Measurements from ENCODE around the gene AHI1. TPM values are rescaled to one million over a fixed set of nuclear protein-coding genes. Genes with fewer than 3 reads are reported as not detected.

The AHI1 gene
- total RNA-seq, 2 experiments from 2014 or later: 21.4 to 33.9 TPM

- Histone ChIP-seq H3K79me2 (ENCODE audit: insufficient read depth, low read depth, low read length) (no peaks in the 10 kb centered on the region), H3K4me3 (ENCODE audit: low read depth, low read length, poor library complexity, severe bottlenecking) (no peak overlapping the region), H3K9me2 (ENCODE audit: insufficient read depth, low read length) (no peaks in the 10 kb centered on the region), H3K36me3 (ENCODE audit: insufficient read depth, low read length) (peaks cover 10% of the 10 kb centered on the region), H2AFZ (ENCODE audit: low read length) (peak overlapping the region; percentile 52; the same call in 1 of the 2 replicates), H3K4me2 (ENCODE audit: low read length) (peak overlapping the region; percentile 58; the same call in 1 of the 2 replicates), H4K20me1 (ENCODE audit: insufficient read depth, low read length) (no peaks in the 10 kb centered on the region), H3K9me3 (ENCODE audit: low read length) (no peaks in the 10 kb centered on the region; the same call in 1 of the 2 replicates), H3K27ac (ENCODE audit: low read depth, low read length, poor library complexity, severe bottlenecking) (no peak overlapping the region), H3K4me1 (ENCODE audit: insufficient read depth, low read length, poor library complexity, severe bottlenecking) (peaks cover 25% of the 10 kb centered on the region)
- peak; percentile 73 for DNase-seq (ENCODE audit: low spot score)
- CTCF ChIA-PET (ENCODE audit: unreplicated experiment): no interaction called here
- POLR2A ChIA-PET: interaction anchor here (0.7 to 1.0 kb wide), 2 partner anchors 20 to 299 kb away, joined by 4 read pairs; no protein-coding TSS in a partner anchor
- BruUV-seq (replicated peaks): no TSS peak
- no peak for TF ChIP-seq EZH2phosphoT487 (IDR thresholded peaks at IDR 0.05; ENCODE audit: borderline replicate concordance, low read depth, low read length)
- TF ChIP-seq, protein P1, sequence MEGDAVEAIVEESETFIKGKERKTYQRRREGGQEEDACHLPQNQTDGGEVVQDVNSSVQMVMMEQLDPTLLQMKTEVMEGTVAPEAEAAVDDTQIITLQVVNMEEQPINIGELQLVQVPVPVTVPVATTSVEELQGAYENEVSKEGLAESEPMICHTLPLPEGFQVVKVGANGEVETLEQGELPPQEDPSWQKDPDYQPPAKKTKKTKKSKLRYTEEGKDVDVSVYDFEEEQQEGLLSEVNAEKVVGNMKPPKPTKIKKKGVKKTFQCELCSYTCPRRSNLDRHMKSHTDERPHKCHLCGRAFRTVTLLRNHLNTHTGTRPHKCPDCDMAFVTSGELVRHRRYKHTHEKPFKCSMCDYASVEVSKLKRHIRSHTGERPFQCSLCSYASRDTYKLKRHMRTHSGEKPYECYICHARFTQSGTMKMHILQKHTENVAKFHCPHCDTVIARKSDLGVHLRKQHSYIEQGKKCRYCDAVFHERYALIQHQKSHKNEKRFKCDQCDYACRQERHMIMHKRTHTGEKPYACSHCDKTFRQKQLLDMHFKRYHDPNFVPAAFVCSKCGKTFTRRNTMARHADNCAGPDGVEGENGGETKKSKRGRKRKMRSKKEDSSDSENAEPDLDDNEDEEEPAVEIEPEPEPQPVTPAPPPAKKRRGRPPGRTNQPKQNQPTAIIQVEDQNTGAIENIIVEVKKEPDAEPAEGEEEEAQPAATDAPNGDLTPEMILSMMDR (conservative IDR thresholded peaks at IDR 0.05; ENCODE audit: low read length): peak; percentile 95
- intact Hi-C loops (cut with micrococcal nuclease; ENCODE audit: unreplicated experiment): loop anchor here (1.0 to 10.0 kb wide), 3 partner anchors 294 to 1264 kb away; no protein-coding TSS in a partner anchor
Observed at GRCh38 chr6:135438907-135439535, 58.5 kb downstream of the AHI1 start.

- H2AFZ ChIP-seq (ENCODE audit: low read length): no peak overlapping the region
- CTCF ChIA-PET (ENCODE audit: unreplicated experiment): no interaction called here
- DNase-seq (ENCODE audit: low spot score): no peak
- peaks cover 20% of the 10 kb centered on the region for H3K4me1 ChIP-seq (ENCODE audit: insufficient read depth, low read length, poor library complexity, severe bottlenecking)
- no peak overlapping the region for H3K4me3 ChIP-seq (ENCODE audit: low read depth, low read length, poor library complexity, severe bottlenecking)
- no peaks in the 10 kb centered on the region; the same call in 1 of the 2 replicates for H3K9me3 ChIP-seq (ENCODE audit: low read length)
- H3K27ac ChIP-seq (ENCODE audit: low read depth, low read length, poor library complexity, severe bottlenecking): no peak overlapping the region
- H3K4me2 ChIP-seq (ENCODE audit: low read length): no peak overlapping the region
- no peaks in the 10 kb centered on the region for H3K9me2 ChIP-seq (ENCODE audit: insufficient read depth, low read length)
- intact Hi-C loops (cut with micrococcal nuclease; ENCODE audit: unreplicated experiment): loop anchor here (10.0 kb wide), 2 partner anchors 440 to 1260 kb away; no protein-coding TSS in a partner anchor
- TF ChIP-seq, protein P1 (conservative IDR thresholded peaks at IDR 0.05; ENCODE audit: low read length): no peak
- TF ChIP-seq EZH2phosphoT487 (IDR thresholded peaks at IDR 0.05; ENCODE audit: borderline replicate concordance, low read depth, low read length): no peak
- H4K20me1 ChIP-seq (ENCODE audit: insufficient read depth, low read length): no peaks in the 10 kb centered on the region
- no peaks in the 10 kb centered on the region for H3K79me2 ChIP-seq (ENCODE audit: insufficient read depth, low read depth, low read length)
- H3K36me3 ChIP-seq (ENCODE audit: insufficient read depth, low read length): peaks cover 19% of the 10 kb centered on the region
- POLR2A ChIA-PET: interaction anchor here (0.6 to 1.1 kb wide), 8 partner anchors 10 to 1827 kb away, joined by 3 to 5 read pairs (median 4); no protein-coding TSS in a partner anchor
- BruUV-seq (replicated peaks): no TSS peak
Observed at GRCh38 chr6:135434991-135435390, 62.5 kb downstream of the AHI1 start.

DNA sequence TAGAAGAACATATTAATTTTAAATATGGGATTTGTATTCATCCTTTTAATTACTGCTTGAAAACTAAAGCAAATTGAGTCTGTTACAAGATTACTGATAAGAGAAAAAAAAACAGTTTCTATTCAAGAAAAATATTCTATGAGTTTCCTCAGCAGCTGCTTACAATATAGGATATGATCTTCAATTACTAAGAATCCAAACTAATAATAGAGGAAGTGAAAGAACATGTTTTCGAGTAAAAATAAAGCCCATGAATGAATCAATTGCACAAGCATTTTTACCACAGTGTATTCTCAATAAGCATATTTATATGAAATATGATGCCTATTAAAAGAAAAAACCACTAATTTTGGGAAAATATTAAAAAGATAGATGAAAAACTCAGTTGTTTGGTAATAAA lies 63.4 kb downstream of the AHI1 start:
- CTCF ChIA-PET (ENCODE audit: unreplicated experiment): no interaction called here
- POLR2A ChIA-PET: interaction anchor here (0.7 kb wide), 1 partner anchor 229 kb away, joined by 4 read pairs; no protein-coding TSS in a partner anchor
- no peak overlapping the region for H3K4me2 ChIP-seq (ENCODE audit: low read length)

More for the DNA sequence above, 63.4 kb downstream of the AHI1 start:
- DNase-seq (ENCODE audit: low spot score): peak; percentile 29
- peaks cover 11% of the 10 kb centered on the region for H3K4me1 ChIP-seq (ENCODE audit: insufficient read depth, low read length, poor library complexity, severe bottlenecking)
- no peak overlapping the region for H3K27ac ChIP-seq (ENCODE audit: low read depth, low read length, poor library complexity, severe bottlenecking)
- peaks cover 16% of the 10 kb centered on the region for H3K36me3 ChIP-seq (ENCODE audit: insufficient read depth, low read length)
- H3K4me3 ChIP-seq (ENCODE audit: low read depth, low read length, poor library complexity, severe bottlenecking): no peak overlapping the region
- no TSS peak for BruUV-seq (replicated peaks)
- TF ChIP-seq EZH2phosphoT487 (IDR thresholded peaks at IDR 0.05; ENCODE audit: borderline replicate concordance, low read depth, low read length): no peak
- TF ChIP-seq, protein P1 (conservative IDR thresholded peaks at IDR 0.05; ENCODE audit: low read length): no peak
- H3K79me2 ChIP-seq (ENCODE audit: insufficient read depth, low read depth, low read length): no peaks in the 10 kb centered on the region
- H2AFZ ChIP-seq (ENCODE audit: low read length): no peak overlapping the region
- no peaks in the 10 kb centered on the region for H4K20me1 ChIP-seq (ENCODE audit: insufficient read depth, low read length)
- intact Hi-C loops (cut with micrococcal nuclease; ENCODE audit: unreplicated experiment): loop anchor here (10.0 kb wide), 2 partner anchors 439 to 1259 kb away; no protein-coding TSS in a partner anchor
- H3K9me2 ChIP-seq (ENCODE audit: insufficient read depth, low read length): no peaks in the 10 kb centered on the region
- H3K9me3 ChIP-seq (ENCODE audit: low read length): no peaks in the 10 kb centered on the region; the same call in 1 of the 2 replicates
